ENCODE results near the gene KCNJ18. TPM values are rescaled to one million over a fixed set of nuclear protein-coding genes. Genes with fewer than 3 reads are reported as not detected.
"Not testable (repeated sequence)": the region's sequence is repeated elsewhere in the genome, so short reads cannot be mapped to it uniquely, and the experiment has no call there.

KCNJ18 gene
- total RNA-seq, 1 donor from 2014 or later, result not detected

- DNase-seq; H3K36me3 Mint-ChIP-seq (ENCODE audit: low read depth); H3K27me3 Mint-ChIP-seq; intact Hi-C loops (cut with micrococcal nuclease); H3K4me1 Mint-ChIP-seq; H3K4me3 Mint-ChIP-seq; H3K9me3 Mint-ChIP-seq; H3K27ac Mint-ChIP-seq: not testable (repeated sequence)
These were observed 41.6 kb downstream of the KCNJ18 start for GRCh38 chr17:21733931-21734330.

GRCh38 chr17:21735814-21736213, 43.5 kb downstream of the KCNJ18 start:
- H3K4me3 Mint-ChIP-seq; H3K4me1 Mint-ChIP-seq; H3K36me3 Mint-ChIP-seq (ENCODE audit: low read depth); DNase-seq; H3K9me3 Mint-ChIP-seq; intact Hi-C loops (cut with micrococcal nuclease); H3K27me3 Mint-ChIP-seq; H3K27ac Mint-ChIP-seq: not testable (repeated sequence)

- intact Hi-C loops (cut with micrococcal nuclease); H3K27ac Mint-ChIP-seq; H3K27me3 Mint-ChIP-seq; H3K4me1 Mint-ChIP-seq; DNase-seq; H3K36me3 Mint-ChIP-seq (ENCODE audit: low read depth); H3K4me3 Mint-ChIP-seq; H3K9me3 Mint-ChIP-seq: not testable (repeated sequence)
These were observed 44.8 kb downstream of the KCNJ18 start for GRCh38 chr17:21737015-21737580.

- H3K4me3 Mint-ChIP-seq; H3K27ac Mint-ChIP-seq; DNase-seq; H3K4me1 Mint-ChIP-seq; H3K27me3 Mint-ChIP-seq; H3K9me3 Mint-ChIP-seq; H3K36me3 Mint-ChIP-seq (ENCODE audit: low read depth); intact Hi-C loops (cut with micrococcal nuclease): not testable (repeated sequence)
These were observed 45.9 kb downstream of the KCNJ18 start for GRCh38 chr17:21738241-21738640.

- not testable (repeated sequence) for H3K27ac Mint-ChIP-seq
These were observed 46.7 kb downstream of the KCNJ18 start for GRCh38 chr17:21738877-21739474.

GRCh38 chr17:21739485-21739884, 47.2 kb downstream of the KCNJ18 start:
- intact Hi-C loops (cut with micrococcal nuclease); H3K4me1 Mint-ChIP-seq; H3K4me3 Mint-ChIP-seq; H3K27me3 Mint-ChIP-seq; H3K27ac Mint-ChIP-seq; DNase-seq; H3K9me3 Mint-ChIP-seq; H3K36me3 Mint-ChIP-seq (ENCODE audit: low read depth): not testable (repeated sequence)

More at GRCh38 chr17:21738877-21739474, 46.7 kb downstream of the KCNJ18 start:
- H3K4me3 Mint-ChIP-seq; intact Hi-C loops (cut with micrococcal nuclease); H3K9me3 Mint-ChIP-seq; H3K36me3 Mint-ChIP-seq (ENCODE audit: low read depth); H3K4me1 Mint-ChIP-seq; DNase-seq; H3K27me3 Mint-ChIP-seq: not testable (repeated sequence)

- H3K4me1 Mint-ChIP-seq; DNase-seq; intact Hi-C loops (cut with micrococcal nuclease); H3K27me3 Mint-ChIP-seq; H3K36me3 Mint-ChIP-seq (ENCODE audit: low read depth); H3K9me3 Mint-ChIP-seq; H3K27ac Mint-ChIP-seq; H3K4me3 Mint-ChIP-seq: not testable (repeated sequence)
These were observed 48.5 kb downstream of the KCNJ18 start for GRCh38 chr17:21740836-21741235.

- H3K27ac Mint-ChIP-seq; H3K4me3 Mint-ChIP-seq; DNase-seq; H3K36me3 Mint-ChIP-seq (ENCODE audit: low read depth); H3K9me3 Mint-ChIP-seq; intact Hi-C loops (cut with micrococcal nuclease); H3K4me1 Mint-ChIP-seq; H3K27me3 Mint-ChIP-seq: not testable (repeated sequence)
These were observed 49.2 kb downstream of the KCNJ18 start for GRCh38 chr17:21741520-21741919.

- Mint-ChIP-seq H3K4me1 (no peaks in the 10 kb centered on the region), H3K4me3 (no peak overlapping the region), H3K27me3 (no peaks in the 10 kb centered on the region), H3K36me3 (ENCODE audit: low read depth) (no peaks in the 10 kb centered on the region), H3K9me3 (no peaks in the 10 kb centered on the region), H3K27ac (no peak overlapping the region)
- intact Hi-C loops (cut with micrococcal nuclease), result no loop called here
- DNase-seq, result no peak
These were observed 50.0 kb downstream of the KCNJ18 start for GRCh38 chr17:21742326-21742725.

- H3K27me3 Mint-ChIP-seq; H3K36me3 Mint-ChIP-seq (ENCODE audit: low read depth); H3K27ac Mint-ChIP-seq; intact Hi-C loops (cut with micrococcal nuclease); H3K4me1 Mint-ChIP-seq; H3K9me3 Mint-ChIP-seq; DNase-seq; H3K4me3 Mint-ChIP-seq: not testable (repeated sequence)
These were observed 51.8 kb downstream of the KCNJ18 start for GRCh38 chr17:21744151-21744550.

GRCh38 chr17:21744621-21745020, 52.3 kb downstream of the KCNJ18 start:
- intact Hi-C loops (cut with micrococcal nuclease); H3K4me3 Mint-ChIP-seq; H3K4me1 Mint-ChIP-seq; H3K9me3 Mint-ChIP-seq; DNase-seq; H3K36me3 Mint-ChIP-seq (ENCODE audit: low read depth); H3K27me3 Mint-ChIP-seq; H3K27ac Mint-ChIP-seq: not testable (repeated sequence)

- intact Hi-C loops (cut with micrococcal nuclease), result not testable (repeated sequence)
These were observed 53.2 kb downstream of the KCNJ18 start for GRCh38 chr17:21745385-21746054.

GRCh38 chr17:21746415-21746814, 54.1 kb downstream of the KCNJ18 start:
- H3K4me3 Mint-ChIP-seq; H3K9me3 Mint-ChIP-seq; H3K27ac Mint-ChIP-seq; intact Hi-C loops (cut with micrococcal nuclease); DNase-seq; H3K36me3 Mint-ChIP-seq (ENCODE audit: low read depth); H3K4me1 Mint-ChIP-seq; H3K27me3 Mint-ChIP-seq: not testable (repeated sequence)

More at GRCh38 chr17:21745385-21746054, 53.2 kb downstream of the KCNJ18 start:
- H3K27ac Mint-ChIP-seq; H3K4me3 Mint-ChIP-seq; H3K27me3 Mint-ChIP-seq; H3K4me1 Mint-ChIP-seq; DNase-seq; H3K36me3 Mint-ChIP-seq (ENCODE audit: low read depth); H3K9me3 Mint-ChIP-seq: not testable (repeated sequence)

- H3K4me3 Mint-ChIP-seq; DNase-seq; H3K36me3 Mint-ChIP-seq (ENCODE audit: low read depth); H3K9me3 Mint-ChIP-seq; intact Hi-C loops (cut with micrococcal nuclease); H3K27ac Mint-ChIP-seq; H3K27me3 Mint-ChIP-seq; H3K4me1 Mint-ChIP-seq: not testable (repeated sequence)
These were observed 55.0 kb downstream of the KCNJ18 start for GRCh38 chr17:21747195-21747915.

All from activated CD4-positive, alpha-beta T cell treated with anti-CD3 and anti-CD28 coated beads, Interleukin-2, amount 10 ng/mL, durations not matched to agents 24 days and 14 days (primary cell).